Measurements from ENCODE around the gene SUGCT. TPM values are rescaled to one million over a fixed set of nuclear protein-coding genes. Genes with fewer than 3 reads are reported as not detected.
A peak's percentile ranks its signal among the peaks of the same experiment; 100 is the strongest.
"Not testable (repeated sequence)": the region's sequence is repeated elsewhere in the genome, so short reads cannot be mapped to it uniquely, and the experiment has no call there.

SUGCT gene
- total RNA-seq, 1 experiment from 2014 or later, result 1.5 TPM

- intact Hi-C loops (cut with micrococcal nuclease; ENCODE audit: unreplicated experiment), result no loop called here
- H3K4me3 ChIP-seq (ENCODE audit: low read depth, low read length, poor library complexity, severe bottlenecking), result no peak overlapping the region
- no peaks in the 10 kb centered on the region for H3K27me3 ChIP-seq (replicated peaks; ENCODE audit: insufficient read depth, low read depth, low read length, poor library complexity)
- no peak for DNase-seq (ENCODE audit: low spot score)
- no TSS peak for BruUV-seq (replicated peaks)
- H3K27ac ChIP-seq (ENCODE audit: low read depth, low read length, poor library complexity, severe bottlenecking), result no peak overlapping the region
- no peaks in the 10 kb centered on the region for H3K9me3 ChIP-seq (ENCODE audit: low read depth, low read length, poor library complexity, severe bottlenecking)
- ChIA-PET POLR2A (ENCODE audit: low non-redundant PET) (interaction anchor here (0.6 kb wide), 1 partner anchor 10 kb away, joined by 11 read pairs; no protein-coding TSS in a partner anchor), CTCF (no interaction called here)
- H3K36me3 ChIP-seq (ENCODE audit: insufficient read depth, low read length, poor library complexity, severe bottlenecking), result no peaks in the 10 kb centered on the region
- no peaks in the 10 kb centered on the region for H3K4me1 ChIP-seq (ENCODE audit: insufficient read depth, low read length, poor library complexity, severe bottlenecking)
- TF ChIP-seq CTCF (conservative IDR thresholded peaks at IDR 0.05; ENCODE audit: low read depth, low read length) (no peak), EZH2 (IDR thresholded peaks at IDR 0.05; ENCODE audit: borderline replicate concordance, low read depth, low read length, poor library complexity, severe bottlenecking) (no peak)
These were observed 465.0 kb downstream of the SUGCT start for GRCh38 chr7:40599836-40600235.

- H3K36me3 ChIP-seq (ENCODE audit: insufficient read depth, low read length, poor library complexity, severe bottlenecking); H3K4me3 ChIP-seq (ENCODE audit: low read depth, low read length, poor library complexity, severe bottlenecking); H3K27ac ChIP-seq (ENCODE audit: low read depth, low read length, poor library complexity, severe bottlenecking); BruUV-seq (replicated peaks); H3K9me3 ChIP-seq (ENCODE audit: low read depth, low read length, poor library complexity, severe bottlenecking); POLR2A ChIA-PET (ENCODE audit: low non-redundant PET); H3K4me1 ChIP-seq (ENCODE audit: insufficient read depth, low read length, poor library complexity, severe bottlenecking); intact Hi-C loops (cut with micrococcal nuclease; ENCODE audit: unreplicated experiment); H3K27me3 ChIP-seq (replicated peaks; ENCODE audit: insufficient read depth, low read depth, low read length, poor library complexity); DNase-seq (ENCODE audit: low spot score); CTCF ChIA-PET: not testable (repeated sequence)
These were observed 467.5 kb downstream of the SUGCT start for GRCh38 chr7:40602351-40602750.

GRCh38 chr7:40604601-40605438 is 470.0 kb downstream of the SUGCT start:
- H3K4me1 ChIP-seq (ENCODE audit: insufficient read depth, low read length, poor library complexity, severe bottlenecking), result no peaks in the 10 kb centered on the region
- H3K36me3 ChIP-seq (ENCODE audit: insufficient read depth, low read length, poor library complexity, severe bottlenecking), result no peaks in the 10 kb centered on the region
- ChIA-PET CTCF (interaction anchor here (0.6 to 1.8 kb wide), 3 partner anchors 274 to 544 kb away, joined by 3 to 6 read pairs (median 3); no protein-coding TSS in a partner anchor), POLR2A (ENCODE audit: low non-redundant PET) (interaction anchor here (0.6 kb wide), 1 partner anchor 1835 kb away, joined by 3 read pairs; no protein-coding TSS in a partner anchor)
- H3K9me3 ChIP-seq (ENCODE audit: low read depth, low read length, poor library complexity, severe bottlenecking), result no peaks in the 10 kb centered on the region
- no peak overlapping the region for H3K27ac ChIP-seq (ENCODE audit: low read depth, low read length, poor library complexity, severe bottlenecking)
- no peaks in the 10 kb centered on the region for H3K27me3 ChIP-seq (replicated peaks; ENCODE audit: insufficient read depth, low read depth, low read length, poor library complexity)
- BruUV-seq (replicated peaks), result no TSS peak
- intact Hi-C loops (cut with micrococcal nuclease; ENCODE audit: unreplicated experiment), result loop anchor here (2.0 kb wide), 1 partner anchor 276 kb away; no protein-coding TSS in a partner anchor
- TF ChIP-seq CTCF (conservative IDR thresholded peaks at IDR 0.05; ENCODE audit: low read depth, low read length) (peak; percentile 83), EZH2 (IDR thresholded peaks at IDR 0.05; ENCODE audit: borderline replicate concordance, low read depth, low read length, poor library complexity, severe bottlenecking) (no peak)
- DNase-seq (ENCODE audit: low spot score), result peak; percentile 55
- H3K4me3 ChIP-seq (ENCODE audit: low read depth, low read length, poor library complexity, severe bottlenecking), result no peak overlapping the region

All from A673 (cell line).